Activated CD8-positive, alpha-beta memory T cell treated with anti-CD3 and anti-CD28 coated beads, Interleukin-2, amount 50 U/mL, for 48 hours (primary cell): ENCODE measurements around the gene SERGEF.

ENCODE experiments used
- DNase-seq: peaks from one replicate; pipeline ENCODE4 v3.0.0-alpha.2; 2020

SERGEF gene

DNA sequence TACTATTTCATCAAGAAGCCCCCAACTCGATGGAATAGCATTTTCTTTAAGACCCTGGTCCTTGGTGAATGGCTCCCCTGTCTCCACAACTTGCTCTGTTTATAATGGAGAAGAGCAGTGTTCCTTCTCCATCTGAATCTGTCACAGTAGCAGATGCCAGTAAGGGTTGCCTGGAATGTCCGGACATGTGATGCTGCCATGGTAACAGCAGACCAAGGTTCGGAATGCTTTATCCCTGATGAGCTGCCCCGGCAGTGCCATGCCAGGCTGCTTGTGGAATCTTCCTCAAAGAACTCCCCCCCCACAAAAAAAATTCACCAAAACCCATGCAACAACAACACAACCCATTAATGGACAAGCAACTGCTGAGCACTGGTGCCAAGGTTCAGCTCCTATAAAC lies 205.8 kb downstream of the SERGEF start:
- DNase-seq, result no peak

DNA sequence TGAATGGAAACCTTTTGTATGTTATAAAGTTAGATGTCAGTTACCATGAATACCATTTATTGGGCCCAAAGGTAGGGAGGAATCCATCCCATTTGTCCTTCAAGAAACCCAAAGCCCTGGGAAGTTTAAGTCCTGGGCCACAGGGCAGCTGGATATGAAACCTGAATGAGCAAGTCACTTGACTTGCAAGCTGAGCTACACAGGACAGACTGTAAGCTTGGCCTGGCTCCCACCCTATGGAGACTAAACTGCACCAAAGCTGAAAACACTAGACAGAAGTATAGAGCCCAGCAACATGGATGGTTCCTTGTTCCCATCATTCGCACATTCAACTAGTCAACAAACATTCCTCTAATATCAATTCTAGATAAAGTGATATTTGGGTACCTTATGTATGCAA lies 207.0 kb downstream of the SERGEF start:
- DNase-seq, result no peak

DNA sequence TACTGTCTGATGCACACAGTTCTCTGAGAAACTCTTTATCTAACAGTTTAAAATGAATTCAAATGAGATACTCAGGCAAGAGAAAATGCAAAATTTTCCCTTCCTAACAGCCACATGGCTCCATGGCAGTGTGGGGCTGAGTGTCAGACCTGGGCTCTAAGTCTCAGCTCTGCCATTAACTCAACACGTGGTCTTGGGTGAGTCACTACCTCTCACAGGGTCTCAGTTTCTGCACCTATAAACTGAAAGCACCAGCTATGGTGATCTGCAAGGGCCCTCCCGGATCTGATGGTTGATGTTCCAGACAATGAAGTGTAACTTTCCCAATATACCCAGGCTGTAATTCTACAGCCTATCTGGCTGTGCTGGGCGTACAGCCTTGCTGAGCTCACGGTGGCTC lies 207.8 kb downstream of the SERGEF start:
- DNase-seq, result no peak

GRCh38 chr11:17803754-17804334 lies 209.0 kb downstream of the SERGEF start:
- no peak for DNase-seq

GRCh38 chr11:17802491-17802890 lies 210.4 kb downstream of the SERGEF start:
- DNase-seq, result no peak

DNA sequence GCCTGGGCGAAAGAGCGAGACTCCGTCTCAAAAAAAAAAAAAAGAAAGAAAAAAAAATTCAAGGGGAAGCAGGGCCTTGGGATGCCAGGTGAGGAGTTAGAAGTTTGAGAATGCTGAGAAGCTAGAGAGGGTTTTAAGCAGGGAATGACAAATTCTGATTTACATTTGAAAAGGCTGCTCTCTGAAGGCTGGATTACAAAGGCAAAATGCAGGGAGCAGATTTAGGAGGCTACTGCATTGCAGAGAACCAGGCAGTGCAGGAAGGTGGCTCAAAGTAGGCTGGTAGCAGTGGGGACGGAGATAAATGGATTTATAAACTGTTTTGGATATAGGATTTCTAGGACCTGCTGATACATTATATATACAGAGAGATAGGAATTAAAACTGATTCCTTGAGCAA lies 211.7 kb downstream of the SERGEF start:
- DNase-seq, result no peak

GRCh38 chr11:17799147-17799546 lies 213.7 kb downstream of the SERGEF start:
- DNase-seq, result no peak

DNA sequence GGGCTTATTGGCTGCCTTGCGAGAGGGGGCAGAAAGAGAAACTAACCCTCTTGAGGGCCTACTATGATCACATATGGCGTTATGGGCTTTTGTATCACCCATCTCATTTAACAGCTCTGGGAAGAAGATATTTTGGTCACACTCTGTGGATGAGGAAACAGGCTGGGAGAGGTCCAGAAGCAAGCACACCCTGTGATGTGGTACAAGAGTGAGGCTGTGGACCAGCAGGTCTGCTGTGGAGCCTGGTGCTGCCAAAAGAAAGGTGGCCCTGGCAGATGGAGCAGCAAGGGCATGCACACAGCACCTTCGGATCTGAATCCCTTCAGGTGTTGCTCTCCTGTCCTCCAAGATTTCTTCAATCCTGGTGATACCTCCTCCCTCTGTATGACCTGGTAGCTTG lies 214.1 kb downstream of the SERGEF start:
- DNase-seq, result no peak

- DNase-seq, result no peak
Measured at GRCh38 chr11:17798253-17798652, 214.6 kb downstream of the SERGEF start.

DNA sequence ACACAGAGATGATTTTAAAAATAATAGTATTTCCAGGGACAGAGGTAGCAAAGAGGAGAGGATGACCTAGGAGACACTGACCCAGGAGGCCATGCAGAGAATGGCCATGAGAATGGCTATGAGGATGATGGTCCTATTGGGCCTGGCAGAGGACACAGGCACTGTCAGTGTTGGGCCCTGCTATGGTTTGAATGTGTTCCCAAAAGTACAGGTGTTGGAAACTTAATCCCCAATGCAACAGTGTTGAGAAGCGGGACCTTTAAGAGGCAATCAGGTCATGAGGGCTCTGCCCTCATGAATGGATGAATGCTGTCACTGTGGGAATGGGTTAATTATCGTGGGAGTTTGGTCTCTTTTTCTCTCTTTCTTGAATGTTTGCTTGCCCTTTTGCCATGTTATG lies 216.7 kb downstream of the SERGEF start:
- DNase-seq, result no peak

DNA sequence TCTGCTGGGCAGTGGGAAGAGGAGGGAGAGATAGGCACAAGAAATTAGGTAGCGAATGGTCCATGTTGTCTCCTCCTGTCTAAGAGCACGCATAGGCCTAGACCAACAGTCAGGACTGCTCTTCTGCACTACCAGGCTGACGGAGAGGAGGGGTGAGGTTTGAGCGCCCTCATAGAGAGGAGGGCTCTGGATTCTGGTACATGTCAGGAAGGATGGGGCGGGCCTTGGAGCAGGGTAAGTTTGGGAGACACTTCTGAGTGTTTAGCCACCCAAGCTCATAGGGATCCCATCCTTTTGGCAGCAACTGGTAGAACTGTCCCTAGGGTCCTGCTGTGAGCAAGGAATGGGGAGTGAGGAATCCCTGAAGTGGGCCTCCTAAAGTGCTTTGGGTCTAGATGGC lies 217.9 kb downstream of the SERGEF start:
- no peak for DNase-seq

DNA sequence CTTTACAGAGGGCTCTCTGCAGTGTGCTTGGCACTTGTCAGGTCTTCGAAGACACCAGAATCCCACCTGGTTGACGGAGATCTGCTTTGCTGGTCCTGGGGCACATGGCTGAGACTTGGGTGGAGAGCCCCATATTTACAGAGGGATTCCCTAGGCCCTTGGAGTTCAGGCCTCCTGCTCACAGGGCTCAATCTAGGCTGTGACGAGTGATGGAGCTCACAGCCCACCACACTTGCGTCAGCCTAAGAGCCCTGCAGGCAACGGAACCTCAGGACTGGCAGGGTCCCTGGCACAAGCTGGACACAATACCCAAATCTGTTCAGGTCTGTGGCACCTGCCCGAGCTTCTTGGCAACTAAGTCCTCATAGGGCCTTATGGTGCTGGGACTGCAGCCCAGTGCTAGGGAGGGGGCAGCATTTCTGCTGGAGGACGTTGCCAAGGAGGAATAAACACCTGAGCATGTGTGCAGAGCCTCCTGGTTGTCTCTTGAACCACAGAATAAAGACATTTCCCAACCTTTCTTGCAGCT lies 219.1 kb downstream of the SERGEF start:
- no peak for DNase-seq

- no peak for DNase-seq
Measured at GRCh38 chr11:17792161-17792560, 220.7 kb downstream of the SERGEF start.

DNA sequence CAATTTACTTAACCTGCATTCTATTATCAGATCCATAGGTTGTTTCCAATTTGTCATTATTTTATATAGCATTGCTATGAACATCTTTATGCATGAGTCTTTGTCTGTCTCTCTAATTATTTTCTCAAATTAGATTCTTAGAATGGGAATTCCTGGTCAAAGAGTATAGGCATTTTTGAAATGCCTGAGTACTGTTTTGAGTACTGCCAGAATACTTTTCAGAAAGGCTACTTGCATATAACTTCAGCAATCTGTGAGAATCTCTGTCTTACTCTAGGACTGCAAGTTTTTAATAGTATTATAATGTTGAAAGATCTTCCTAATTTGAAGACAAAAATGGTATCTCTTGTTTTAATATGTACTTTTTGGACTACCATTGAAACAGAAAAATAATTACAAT lies 221.7 kb downstream of the SERGEF start:
- DNase-seq, result no peak

DNA sequence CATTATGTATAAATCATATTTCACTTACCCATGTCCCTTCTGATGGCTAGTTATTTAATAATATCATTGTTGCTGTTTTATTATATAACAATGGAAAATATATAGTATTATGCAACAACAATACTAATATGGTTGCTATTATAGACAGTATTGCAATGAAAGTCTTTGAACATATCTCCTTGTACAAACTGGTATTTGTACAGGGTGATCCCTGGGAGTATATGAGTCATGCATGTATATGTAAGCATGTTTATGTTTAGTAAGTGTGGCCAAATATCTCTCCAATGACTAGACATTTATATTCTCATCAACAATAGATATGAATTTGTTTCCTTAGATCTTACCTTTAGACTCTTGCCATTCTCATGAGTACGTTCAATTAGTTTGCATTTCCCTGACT lies 222.4 kb downstream of the SERGEF start:
- no peak for DNase-seq

- no peak for DNase-seq
Measured at GRCh38 chr11:17788084-17788483, 224.8 kb downstream of the SERGEF start.

DNA sequence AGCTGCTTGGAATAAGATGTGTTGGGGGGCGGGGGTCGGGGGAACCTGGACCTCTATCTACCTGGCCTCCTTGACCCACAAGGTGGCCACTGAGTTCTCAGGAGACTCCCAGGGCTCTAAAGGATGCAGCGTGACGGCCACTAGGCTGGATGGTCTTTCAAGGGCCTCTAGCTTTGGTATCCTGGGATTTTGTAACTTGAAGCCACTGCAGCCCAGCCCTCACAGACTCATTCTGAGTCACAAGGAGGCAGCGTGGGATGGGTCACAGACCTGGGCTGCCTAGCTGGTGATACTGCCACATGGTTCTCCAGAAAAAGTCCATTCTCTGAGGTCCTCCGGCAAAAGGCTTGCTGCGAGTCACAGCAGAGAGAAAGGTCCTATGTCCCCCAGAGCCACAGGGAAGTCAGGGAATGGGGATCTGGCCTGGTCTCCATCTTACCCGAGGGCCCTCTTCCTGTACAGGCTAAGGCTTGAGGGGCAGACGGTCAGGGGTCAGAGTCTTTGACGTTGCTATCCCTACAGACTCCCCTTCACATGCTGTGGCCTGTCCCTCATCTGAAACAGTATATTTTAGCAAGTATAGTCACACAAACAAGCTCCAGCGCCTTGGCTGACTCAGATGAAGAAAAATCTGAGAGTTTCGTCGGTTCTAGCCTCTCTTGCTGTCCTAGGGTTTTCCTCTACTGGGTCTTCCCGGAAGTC lies 225.9 kb downstream of the SERGEF start:
- no peak for DNase-seq

DNA sequence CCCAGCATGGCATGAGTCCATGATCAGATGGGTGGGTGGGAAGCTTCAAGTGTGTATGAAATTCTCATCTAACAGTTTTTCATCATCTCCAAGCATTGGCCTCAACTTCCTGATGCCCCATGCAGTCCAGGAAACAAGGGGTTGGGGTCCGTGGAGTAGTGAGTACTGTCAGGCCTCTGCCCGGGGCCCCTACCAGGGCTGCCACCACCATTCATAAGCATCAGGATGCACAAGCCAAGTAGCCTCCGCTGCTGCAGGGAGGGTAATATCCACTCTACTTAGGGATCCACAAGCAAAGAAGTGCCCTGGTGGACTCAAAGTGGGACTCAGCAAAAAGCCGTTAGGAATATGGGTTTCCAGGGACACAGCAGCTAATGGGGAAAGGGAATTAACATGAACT lies 229.0 kb downstream of the SERGEF start:
- no peak for DNase-seq

- DNase-seq, result no peak
Measured at GRCh38 chr11:17782603-17783337, 230.1 kb downstream of the SERGEF start.

DNA sequence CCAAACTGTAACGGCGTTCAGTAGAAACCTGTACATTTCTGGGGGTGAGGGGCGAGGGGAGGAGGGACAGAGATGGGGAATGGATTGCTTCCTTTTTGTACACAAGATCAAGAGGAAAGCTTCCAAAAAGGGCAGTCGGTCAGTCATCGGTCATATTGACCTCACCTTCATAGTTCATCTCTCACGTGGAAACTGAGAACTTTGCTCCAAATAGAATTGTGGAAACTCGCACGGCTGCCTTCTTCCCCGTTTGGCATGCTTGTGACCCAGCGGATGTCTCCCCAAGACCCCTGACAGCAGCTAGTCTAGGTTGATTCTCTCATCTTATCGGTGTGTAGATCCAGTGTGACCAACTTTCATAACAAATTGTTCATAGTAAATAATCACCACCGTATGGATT lies 230.7 kb downstream of the SERGEF start:
- no peak for DNase-seq

DNA sequence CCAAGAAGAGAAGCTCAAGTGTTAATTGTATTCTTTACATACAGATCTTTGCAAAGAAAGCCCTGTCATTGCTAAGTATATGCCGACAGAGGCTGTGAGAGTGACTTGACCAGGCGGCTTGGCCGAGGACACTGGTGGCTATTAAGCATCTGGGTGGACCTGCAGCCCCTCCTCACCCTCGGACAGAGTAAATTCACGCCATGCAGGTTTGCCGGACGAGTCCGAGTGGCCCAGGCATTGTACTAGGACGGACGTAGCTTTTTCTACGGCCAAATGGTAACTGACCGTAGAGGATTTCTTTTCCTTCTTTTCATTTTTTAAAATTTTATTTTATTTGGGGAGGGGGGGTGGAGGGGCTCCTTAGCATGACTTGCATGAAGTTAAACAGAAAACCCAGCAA lies 231.2 kb downstream of the SERGEF start:
- no peak for DNase-seq

DNA sequence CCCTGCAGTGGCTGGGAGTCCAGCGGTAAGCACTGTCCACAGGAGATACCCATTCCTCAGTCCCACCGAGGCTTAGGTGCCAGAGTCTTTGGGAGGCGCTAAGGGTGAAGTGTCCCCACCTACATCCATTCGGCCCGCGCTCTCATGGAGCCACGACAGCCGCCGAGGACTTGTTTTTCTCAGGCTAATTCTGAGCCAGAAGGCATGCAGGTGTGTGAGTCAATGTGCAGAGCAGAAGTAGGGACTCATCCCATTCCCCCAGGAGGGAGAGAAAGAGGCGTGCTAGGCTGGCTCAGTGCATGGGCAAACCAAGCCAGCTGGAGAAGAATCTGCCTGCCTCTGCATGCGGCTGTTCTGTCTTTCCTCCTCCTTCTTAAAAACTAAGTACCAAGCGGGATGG lies 231.6 kb downstream of the SERGEF start:
- DNase-seq, result no peak

DNA sequence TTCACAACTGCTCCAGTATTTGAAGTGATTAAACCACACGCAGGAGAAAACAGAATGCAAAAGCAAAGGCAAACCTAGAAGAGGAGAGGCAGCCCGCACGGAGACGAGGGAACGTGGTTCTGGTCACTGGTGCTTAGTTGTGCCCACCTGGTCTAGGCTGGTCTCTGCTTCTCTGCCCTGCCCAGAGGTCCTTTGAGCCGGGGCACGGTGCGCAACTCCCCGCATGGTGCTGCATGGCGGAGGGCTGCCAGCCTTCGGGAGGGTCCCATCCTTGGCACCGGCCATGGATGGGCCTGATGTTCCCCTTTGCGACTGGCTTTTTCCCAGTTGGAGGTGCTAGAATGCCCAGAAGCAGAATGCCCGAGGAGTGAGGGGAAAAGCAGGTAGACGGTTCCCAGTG lies 232.2 kb downstream of the SERGEF start:
- DNase-seq, result no peak
